ENCODE results near the gene FAHD1.

GRCh38 chr16:1845985-1846384 lies 19.0 kb downstream of the FAHD1 start:
- TF ChIP-seq REST (IDR thresholded peaks at IDR 0.05; ENCODE audit: borderline replicate concordance) (no peak), POLR2AphosphoS5 (IDR thresholded peaks at IDR 0.05) (no peak), SMC3 (conservative IDR thresholded peaks at IDR 0.05; ENCODE audit: poor library complexity) (no peak), MXI1 (conservative IDR thresholded peaks at IDR 0.05; ENCODE audit: poor library complexity, severe bottlenecking) (no peak), RAD21 (conservative IDR thresholded peaks at IDR 0.05) (no peak)
- TF ChIP-seq, protein P1, sequence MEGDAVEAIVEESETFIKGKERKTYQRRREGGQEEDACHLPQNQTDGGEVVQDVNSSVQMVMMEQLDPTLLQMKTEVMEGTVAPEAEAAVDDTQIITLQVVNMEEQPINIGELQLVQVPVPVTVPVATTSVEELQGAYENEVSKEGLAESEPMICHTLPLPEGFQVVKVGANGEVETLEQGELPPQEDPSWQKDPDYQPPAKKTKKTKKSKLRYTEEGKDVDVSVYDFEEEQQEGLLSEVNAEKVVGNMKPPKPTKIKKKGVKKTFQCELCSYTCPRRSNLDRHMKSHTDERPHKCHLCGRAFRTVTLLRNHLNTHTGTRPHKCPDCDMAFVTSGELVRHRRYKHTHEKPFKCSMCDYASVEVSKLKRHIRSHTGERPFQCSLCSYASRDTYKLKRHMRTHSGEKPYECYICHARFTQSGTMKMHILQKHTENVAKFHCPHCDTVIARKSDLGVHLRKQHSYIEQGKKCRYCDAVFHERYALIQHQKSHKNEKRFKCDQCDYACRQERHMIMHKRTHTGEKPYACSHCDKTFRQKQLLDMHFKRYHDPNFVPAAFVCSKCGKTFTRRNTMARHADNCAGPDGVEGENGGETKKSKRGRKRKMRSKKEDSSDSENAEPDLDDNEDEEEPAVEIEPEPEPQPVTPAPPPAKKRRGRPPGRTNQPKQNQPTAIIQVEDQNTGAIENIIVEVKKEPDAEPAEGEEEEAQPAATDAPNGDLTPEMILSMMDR (IDR thresholded peaks at IDR 0.05; ENCODE audit: poor library complexity, severe bottlenecking): no peak

Data from neural cell (in vitro differentiated cells).